LNCaP clone FGC (cell line): ENCODE measurements around the gene GPC6.

Experiments used
- DNase-seq: peaks from one replicate; pipeline ENCODE4 v3.0.0-alpha.2; 2011; ENCODE audit warnings: low read depth
- H3K4me3 ChIP-seq: 2 replicates; pipeline ENCODE4 v1.5.1; 2011; ENCODE audit warnings: mild to moderate bottlenecking, low read depth, low read length, control low read depth
- TF ChIP-seq, protein P1 (sequence below): IDR thresholded peaks from 2 replicates; pipeline ENCODE4 v1.5.1; 2012; ENCODE audit warnings: mild to moderate bottlenecking; ENCODE audit not compliant: control insufficient read depth, insufficient read depth; ENCODE audit errors: extremely low read depth

GPC6 gene

DNA sequence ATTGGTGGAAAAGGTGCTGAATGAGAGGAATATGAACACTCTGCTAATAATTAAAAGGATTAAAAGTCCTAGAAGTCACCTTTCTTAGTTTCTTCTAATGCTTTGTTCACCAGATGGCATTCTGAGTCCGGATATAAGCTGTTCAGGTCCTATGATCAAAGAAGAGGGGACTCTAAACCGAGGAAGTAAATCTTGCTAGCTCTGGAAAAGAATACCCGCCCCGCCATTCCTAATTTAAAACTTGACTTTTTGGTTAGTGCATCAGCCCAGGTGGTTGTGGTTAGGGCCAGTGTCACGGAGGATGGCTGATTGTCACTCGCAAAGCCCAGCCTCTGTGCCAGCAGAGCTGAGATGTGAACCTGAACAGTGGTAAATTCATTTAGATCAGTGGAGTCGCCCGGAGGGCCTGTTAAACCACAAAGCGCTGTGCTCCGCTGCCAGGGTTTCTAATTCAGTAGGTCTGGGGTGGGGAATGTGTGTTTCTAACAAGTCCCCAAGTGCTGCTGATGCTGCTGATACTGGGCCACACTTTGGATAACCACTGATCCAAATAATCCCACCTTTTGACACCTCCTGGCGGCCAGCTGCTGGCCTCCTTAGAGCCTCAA is 827.5 kb downstream of the GPC6 start:
- H3K4me3 ChIP-seq = no peak overlapping the region
- DNase-seq = no peak
- TF ChIP-seq, protein P1, sequence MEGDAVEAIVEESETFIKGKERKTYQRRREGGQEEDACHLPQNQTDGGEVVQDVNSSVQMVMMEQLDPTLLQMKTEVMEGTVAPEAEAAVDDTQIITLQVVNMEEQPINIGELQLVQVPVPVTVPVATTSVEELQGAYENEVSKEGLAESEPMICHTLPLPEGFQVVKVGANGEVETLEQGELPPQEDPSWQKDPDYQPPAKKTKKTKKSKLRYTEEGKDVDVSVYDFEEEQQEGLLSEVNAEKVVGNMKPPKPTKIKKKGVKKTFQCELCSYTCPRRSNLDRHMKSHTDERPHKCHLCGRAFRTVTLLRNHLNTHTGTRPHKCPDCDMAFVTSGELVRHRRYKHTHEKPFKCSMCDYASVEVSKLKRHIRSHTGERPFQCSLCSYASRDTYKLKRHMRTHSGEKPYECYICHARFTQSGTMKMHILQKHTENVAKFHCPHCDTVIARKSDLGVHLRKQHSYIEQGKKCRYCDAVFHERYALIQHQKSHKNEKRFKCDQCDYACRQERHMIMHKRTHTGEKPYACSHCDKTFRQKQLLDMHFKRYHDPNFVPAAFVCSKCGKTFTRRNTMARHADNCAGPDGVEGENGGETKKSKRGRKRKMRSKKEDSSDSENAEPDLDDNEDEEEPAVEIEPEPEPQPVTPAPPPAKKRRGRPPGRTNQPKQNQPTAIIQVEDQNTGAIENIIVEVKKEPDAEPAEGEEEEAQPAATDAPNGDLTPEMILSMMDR = no peak

- TF ChIP-seq, protein P1 = no peak
- H3K4me3 ChIP-seq = no peak overlapping the region
Observed at GRCh38 chr13:94056362-94056990, 829.9 kb downstream of the GPC6 start.

DNA sequence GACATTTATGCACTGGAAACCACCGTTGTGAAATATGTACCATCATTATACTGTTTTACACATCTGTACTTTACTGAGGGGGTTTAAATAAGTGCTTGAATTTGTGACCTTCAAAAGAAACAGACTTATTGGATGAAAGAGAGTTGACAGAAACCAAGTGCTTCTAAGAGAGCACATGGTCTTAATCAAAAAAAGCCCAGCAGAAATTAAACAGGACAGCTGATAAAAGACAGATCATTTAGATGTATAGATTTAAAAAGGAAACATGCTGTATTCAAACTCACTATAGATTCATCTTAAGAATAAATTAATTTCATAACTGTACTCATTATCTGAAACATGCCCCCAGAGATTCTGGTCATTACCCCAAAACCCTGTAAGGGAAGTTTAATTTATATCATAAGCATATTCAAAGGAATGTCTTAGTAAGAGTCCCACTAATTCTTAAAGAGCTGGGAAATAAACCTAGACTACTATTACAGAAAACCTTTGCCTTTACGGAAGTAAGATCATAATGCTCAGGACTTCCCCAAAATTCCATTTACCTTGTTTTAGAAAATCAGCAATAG is 831.1 kb downstream of the GPC6 start:
- DNase-seq = no peak
- no peak overlapping the region for H3K4me3 ChIP-seq
- TF ChIP-seq, protein P1 = no peak

More at GRCh38 chr13:94056362-94056990, 829.9 kb downstream of the GPC6 start:
- DNase-seq = no peak

DNA sequence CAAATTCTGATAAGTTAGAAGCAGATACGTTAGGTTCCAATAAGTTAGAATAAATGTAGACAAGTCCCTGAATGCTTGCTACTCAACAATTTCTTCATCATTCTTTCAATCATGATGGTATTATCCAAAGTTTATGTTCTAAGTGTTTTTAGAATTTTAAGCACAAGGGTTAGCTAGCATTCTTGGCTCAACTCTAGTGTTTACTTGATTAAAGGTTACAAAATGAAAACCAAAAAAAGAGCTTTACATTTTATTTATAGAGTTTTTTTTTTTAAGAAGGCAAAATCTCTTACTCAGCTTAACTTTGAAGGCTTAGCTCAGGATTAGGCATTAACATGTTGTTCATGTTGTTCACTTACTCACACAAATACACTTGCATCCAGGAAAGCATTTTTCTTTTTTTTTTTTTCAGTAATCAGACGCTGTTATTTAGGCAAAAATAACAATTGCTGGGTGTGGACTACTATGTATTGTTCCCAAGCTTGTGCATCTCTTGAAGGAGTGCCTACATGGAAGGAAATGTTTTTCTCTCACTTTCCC is 832.3 kb downstream of the GPC6 start:
- DNase-seq = no peak
- TF ChIP-seq, protein P1 = no peak
- no peak overlapping the region for H3K4me3 ChIP-seq

DNA sequence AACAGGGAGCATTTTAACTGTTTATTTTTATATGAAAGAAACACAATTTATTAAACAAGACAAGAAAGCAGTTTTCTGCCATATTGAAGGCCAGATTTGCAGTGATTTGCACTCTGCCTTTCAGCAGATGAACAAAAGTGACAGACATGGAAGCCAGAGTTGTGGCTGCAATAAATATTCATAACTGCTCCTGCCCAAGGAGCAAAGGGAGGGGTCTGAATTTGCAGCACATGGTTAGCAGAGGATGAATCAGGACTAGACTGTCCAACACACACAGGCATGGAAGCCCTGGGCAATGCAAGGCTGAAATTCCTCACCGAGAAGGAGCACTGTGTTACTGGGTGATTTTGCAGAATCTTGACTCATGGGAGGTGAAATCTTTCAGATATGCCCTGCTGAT is 834.7 kb downstream of the GPC6 start:
- no peak for DNase-seq
- no peak overlapping the region for H3K4me3 ChIP-seq
- TF ChIP-seq, protein P1 = no peak

GRCh38 chr13:94063096-94063495 is 836.5 kb downstream of the GPC6 start:
- TF ChIP-seq, protein P1 = no peak
- H3K4me3 ChIP-seq = no peak overlapping the region
- DNase-seq = no peak

GRCh38 chr13:94063848-94064247 is 837.2 kb downstream of the GPC6 start:
- no peak for DNase-seq
- H3K4me3 ChIP-seq = no peak overlapping the region
- TF ChIP-seq, protein P1 = no peak
